HG03442 (cell line): Measurements from ENCODE around the gene FBXL19.

Source experiments
- ATAC-seq: cut with Tn5 transposase; IDR thresholded peaks from one replicate; pipeline ENCODE4 v1.9.1; 2021; ENCODE audit warnings: mild to moderate bottlenecking, moderate library complexity; ENCODE audit not compliant: unreplicated experiment

Gene FBXL19

DNA sequence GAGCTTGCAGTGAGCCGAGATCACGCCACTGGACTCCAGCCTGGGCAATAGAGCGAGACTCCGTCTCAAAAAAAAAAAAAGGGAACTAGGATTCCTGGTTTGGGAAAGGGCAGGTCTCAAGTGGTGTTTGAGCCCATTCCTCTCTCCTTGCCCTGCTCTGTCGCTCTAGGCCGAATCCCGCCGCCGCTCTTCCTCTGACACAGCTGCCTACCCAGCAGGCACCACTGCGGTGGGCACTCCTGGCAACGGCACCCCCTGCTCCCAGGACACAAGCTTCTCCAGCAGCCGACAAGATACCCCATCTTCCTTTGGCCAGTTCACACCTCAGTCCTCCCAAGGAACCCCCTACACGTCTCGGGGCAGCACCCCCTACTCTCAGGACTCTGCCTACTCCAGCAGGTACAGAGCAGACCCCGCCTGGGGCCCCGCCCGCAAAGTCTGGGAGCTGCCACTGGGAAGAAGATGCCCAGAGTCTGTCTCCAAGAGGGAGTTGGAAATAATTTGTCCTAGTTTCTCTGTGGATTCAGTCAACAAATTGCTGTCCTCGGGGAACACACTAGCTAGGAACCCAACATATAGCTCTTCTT, 40.6 kb downstream of the FBXL19 start:
- no peak for ATAC-seq

DNA sequence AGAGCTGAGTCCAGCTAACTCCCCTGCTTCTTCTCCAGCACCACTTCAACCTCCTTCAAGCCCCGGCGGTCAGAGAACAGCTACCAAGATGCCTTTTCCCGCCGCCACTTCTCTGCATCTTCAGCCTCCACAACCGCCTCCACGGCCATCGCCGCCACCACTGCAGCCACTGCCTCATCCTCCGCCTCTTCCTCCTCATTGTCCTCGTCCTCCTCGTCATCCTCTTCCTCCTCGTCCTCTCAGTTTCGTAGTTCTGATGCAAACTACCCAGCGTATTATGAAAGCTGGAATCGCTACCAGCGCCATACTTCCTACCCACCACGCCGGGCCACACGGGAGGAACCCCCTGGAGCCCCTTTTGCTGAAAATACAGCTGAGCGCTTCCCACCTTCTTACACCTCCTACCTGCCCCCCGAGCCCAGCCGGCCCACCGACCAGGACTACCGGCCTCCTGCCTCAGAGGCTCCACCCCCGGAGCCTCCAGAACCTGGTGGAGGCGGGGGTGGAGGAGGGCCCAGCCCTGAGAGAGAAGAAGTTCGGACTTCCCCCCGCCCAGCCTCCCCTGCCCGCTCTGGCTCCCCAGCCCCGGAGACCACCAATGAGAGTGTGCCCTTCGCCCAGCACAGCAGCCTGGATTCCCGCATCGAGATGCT, 41.3 kb downstream of the FBXL19 start:
- ATAC-seq: no peak

DNA sequence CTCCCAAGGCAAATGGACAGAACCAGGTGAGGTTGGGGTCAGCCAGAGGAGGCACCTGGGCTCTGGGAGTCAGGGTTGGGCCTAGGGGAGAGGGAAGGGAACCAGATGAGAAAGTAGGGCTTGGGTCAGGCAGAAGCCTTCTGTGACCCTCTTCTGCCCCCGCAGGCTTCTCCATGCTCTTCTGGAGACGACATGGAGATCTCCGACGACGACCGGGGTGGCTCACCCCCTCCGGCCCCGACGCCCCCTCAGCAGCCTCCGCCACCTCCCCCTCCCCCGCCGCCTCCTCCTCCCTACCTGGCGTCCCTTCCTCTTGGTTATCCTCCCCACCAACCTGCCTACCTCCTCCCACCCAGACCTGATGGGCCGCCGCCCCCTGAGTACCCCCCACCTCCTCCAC, 42.1 kb downstream of the FBXL19 start:
- no peak for ATAC-seq

DNA sequence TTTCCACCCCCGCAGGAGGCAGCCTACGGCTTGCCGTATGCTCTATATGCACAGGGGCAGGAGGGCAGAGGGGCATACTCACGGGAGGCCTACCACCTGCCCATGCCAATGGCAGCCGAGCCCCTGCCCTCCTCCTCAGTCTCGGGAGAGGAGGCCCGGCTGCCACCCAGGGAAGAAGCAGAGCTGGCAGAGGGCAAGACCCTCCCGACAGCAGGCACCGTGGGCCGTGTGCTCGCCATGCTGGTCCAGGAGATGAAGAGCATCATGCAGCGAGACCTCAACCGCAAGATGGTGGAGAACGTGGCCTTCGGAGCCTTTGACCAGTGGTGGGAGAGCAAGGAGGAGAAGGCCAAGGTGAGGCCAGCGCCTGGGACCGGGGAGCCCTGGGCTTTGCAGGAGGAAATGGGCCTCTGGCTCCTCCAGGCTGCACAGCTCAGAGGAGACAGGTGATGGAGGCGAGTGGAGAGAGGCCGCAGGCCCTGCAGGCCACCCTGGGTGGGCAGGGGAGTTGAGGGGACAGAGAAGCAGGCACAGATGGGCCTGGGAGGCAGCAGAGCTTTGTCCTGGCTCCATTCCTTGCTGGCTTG, 42.8 kb downstream of the FBXL19 start:
- ATAC-seq: no peak

DNA sequence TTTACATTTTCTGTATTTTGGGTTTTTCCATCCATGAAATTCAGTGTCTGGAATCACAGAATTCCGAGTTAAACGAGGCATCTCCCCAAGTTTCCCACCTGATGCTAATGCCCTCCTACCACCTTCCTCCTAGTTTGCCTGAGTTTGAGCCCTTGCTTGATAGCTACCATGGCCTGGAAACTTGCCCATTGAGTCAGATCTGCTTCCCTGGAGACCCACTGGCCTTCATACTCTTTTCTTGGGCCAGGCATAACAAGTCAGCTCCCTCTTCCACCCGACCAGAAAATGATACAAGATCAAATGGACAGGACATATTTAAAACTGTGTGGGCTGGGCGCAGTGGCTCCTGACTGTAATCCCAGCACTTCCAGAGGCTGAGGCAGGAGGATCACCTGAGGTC, 44.4 kb downstream of the FBXL19 start:
- no peak for ATAC-seq

DNA sequence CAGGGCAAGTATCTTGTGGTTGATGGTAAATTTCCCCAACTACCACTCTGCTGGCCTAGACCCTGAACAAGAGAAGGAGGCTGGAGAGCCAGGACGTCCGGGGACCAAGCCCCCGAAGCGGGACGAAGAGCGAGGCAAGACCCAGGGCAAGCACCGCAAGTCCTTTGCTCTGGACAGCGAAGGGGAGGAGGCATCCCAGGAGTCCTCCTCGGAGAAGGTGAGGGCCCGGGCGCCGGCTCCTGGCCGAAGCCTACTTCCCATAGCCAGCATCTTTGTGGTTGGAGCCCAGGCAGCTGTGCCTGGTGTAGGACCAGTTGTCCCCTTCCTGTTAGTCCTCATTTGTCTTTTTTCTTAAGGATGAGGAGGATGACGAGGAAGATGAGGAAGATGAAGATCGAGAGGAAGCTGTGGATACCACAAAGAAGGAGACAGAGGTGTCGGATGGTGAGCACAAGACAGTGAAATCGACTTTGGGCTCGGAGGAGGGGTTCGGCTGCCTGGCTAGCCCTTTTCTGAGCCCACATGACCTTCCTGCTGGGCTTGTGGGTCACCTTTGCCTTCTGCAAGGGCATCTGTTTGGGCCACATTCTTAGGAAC, 46.0 kb downstream of the FBXL19 start:
- no peak for ATAC-seq

DNA sequence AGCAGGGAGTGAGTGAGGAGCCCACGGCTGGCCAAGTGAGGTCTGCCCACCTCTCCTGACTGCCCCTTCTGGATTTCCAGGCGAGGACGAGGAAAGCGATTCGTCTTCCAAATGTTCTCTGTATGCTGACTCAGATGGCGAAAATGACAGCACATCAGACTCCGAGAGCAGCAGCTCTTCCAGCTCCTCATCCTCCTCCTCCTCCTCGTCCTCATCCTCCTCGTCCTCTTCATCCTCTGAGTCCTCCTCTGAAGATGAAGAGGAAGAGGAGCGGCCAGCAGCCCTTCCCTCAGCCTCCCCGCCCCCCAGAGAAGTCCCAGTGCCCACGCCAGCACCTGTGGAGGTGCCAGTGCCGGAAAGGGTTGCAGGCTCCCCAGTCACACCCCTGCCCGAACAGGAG, 47.9 kb downstream of the FBXL19 start:
- no peak for ATAC-seq

DNA sequence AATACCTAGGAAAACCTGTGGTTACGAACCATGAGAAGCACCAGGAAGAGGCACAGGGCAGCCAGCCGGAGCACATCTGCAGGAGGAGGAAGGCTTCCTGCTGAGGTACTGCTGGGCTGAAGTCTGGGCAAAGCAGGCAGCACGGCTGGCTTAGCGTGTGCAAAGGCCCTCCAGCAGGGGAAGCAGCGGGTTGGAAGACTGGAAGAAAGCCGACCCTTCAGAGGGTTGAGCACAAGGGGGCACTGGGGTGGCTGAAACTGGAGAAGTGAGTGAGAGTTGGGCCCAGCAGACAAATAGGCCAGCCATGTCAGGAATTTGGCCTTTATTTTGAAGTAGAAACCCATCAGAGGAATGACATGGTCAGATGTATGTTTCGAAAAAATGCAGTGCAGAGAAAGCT, 49.5 kb downstream of the FBXL19 start:
- ATAC-seq: no peak

DNA sequence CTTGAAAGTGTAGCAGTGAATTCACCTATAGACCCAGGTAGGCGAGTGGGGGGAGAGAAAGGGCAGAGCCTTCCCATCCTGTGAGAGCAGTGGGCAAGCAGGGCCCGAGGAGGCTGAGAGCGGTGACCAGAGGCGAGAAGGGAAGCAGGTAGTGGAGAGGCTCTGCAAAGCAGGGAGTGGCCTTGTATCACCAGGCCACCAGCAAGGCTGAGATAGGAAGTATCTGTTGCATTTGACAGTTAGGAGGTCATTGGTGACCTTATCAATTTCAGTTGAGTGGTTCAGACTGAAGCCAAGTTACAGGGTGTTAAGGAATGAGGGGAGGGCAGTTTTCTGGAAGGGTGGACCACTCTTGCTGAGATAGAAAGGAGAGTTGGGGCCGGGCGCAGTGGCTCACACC, 51.0 kb downstream of the FBXL19 start:
- no peak for ATAC-seq

DNA sequence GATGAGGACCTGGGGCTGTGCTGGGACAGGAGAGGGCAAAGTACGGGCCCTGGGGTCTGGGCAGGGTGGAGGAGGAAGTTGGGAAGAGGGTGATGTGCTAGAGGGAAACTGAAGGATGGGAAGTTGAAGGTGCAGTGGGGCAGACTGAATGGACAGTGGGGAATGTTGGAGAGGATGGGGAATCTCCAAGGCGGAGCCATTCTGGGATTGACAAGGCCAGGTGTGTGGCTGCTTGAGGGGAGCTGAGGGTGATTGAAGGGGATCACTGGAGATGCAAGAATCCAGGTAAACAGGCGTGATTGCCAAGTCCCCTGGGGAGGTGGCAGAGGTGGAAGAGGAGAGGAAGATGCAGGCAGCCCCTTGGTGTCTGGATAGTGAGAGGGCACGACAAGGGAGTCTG, 53.1 kb downstream of the FBXL19 start:
- no peak for ATAC-seq

DNA sequence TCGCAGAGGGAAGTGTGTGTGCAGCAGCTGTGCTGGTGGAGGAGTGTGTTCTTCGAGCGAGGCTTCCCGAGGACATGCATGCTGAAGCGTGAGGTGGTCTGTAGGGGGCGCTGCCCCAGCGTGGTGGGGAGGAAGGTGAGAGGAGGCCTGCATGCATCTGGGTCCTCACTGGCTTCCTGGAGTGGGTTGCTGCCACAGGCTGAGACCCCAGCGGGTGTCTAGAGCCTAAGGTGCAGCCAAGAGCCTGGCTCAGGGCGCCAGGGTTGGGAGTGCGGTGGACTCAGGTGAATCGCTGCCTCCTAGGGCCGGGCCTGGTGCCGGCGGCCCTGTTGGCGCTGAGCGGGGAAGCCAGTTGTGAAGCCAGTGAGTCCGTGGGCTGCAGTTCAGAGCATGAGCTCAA, 54.1 kb downstream of the FBXL19 start:
- ATAC-seq: no peak

DNA sequence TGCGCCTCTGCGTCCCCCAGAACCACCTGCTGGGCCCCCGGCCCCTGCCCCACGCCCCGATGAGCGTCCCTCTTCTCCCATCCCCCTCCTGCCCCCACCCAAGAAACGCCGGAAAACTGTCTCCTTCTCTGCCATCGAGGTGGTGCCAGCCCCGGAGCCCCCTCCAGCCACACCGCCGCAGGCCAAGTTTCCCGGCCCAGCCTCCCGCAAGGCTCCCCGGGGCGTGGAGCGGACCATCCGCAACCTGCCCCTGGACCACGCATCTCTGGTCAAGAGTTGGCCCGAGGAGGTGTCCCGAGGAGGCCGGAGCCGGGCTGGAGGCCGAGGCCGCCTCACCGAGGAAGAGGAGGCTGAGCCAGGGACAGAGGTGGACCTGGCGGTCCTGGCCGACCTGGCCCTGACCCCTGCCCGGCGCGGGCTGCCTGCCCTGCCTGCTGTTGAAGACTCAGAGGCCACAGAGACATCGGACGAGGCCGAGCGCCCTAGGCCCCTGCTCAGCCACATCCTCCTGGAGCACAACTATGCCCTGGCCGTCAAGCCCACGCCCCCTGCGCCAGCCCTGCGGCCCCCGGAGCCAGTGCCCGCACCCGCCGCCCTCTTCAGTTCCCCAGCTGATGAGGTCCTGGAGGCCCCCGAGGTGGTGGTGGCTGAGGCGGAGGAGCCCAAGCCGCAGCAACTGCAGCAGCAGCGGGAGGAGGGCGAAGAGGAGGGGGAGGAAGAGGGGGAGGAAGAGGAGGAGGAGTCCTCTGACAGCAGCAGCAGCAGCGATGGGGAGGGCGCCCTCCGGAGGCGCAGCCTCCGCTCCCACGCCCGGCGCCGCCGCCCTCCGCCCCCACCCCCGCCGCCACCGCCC, 56.0 kb downstream of the FBXL19 start:
- ATAC-seq: no peak

DNA sequence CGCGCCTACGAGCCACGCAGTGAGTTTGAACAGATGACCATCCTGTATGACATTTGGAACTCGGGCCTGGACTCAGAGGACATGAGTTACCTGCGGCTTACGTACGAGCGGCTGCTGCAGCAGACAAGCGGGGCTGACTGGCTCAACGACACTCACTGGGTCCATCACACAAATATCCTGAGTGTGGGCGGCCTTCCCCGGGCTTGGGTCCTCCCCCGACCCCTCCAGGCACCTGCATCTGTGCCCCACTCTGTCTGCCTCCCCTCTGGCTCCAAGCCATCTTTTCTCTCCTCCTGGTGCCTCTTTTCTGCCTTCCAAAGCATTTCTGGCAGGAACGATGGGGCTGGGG, 56.6 kb downstream of the FBXL19 start:
- no peak for ATAC-seq

DNA sequence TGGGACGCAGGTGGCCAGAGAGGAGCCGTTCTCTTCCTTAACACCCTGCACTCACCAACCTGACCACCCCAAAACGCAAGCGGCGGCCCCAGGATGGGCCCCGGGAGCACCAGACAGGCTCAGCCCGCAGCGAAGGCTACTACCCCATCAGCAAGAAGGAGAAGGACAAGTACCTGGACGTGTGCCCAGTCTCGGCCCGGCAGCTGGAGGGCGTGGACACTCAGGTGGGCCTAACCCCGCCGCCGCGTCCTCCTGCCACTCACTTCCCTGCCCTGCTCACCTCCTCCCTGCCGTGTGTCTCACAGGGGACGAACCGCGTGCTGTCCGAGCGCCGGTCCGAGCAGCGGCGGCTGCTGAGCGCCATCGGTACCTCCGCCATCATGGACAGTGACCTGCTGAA, 57.1 kb downstream of the FBXL19 start:
- ATAC-seq: no peak

DNA sequence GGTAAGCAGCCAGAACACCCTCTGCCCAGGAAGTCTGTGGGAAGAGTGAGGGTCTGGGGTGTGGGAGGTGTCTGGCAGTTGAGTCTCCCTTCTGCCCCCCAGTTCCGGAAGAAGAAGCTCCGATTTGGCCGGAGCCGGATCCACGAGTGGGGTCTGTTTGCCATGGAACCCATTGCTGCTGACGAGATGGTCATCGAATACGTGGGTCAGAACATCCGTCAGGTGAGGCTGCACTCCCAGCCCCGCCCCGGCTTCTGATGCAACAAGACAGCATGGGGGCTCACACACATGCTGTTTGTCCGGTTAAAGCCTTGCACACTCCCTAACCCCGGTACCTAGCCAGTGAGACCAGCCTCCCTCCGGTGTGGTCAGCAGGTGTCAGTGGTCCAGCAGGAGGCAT, 57.6 kb downstream of the FBXL19 start:
- ATAC-seq: no peak

DNA sequence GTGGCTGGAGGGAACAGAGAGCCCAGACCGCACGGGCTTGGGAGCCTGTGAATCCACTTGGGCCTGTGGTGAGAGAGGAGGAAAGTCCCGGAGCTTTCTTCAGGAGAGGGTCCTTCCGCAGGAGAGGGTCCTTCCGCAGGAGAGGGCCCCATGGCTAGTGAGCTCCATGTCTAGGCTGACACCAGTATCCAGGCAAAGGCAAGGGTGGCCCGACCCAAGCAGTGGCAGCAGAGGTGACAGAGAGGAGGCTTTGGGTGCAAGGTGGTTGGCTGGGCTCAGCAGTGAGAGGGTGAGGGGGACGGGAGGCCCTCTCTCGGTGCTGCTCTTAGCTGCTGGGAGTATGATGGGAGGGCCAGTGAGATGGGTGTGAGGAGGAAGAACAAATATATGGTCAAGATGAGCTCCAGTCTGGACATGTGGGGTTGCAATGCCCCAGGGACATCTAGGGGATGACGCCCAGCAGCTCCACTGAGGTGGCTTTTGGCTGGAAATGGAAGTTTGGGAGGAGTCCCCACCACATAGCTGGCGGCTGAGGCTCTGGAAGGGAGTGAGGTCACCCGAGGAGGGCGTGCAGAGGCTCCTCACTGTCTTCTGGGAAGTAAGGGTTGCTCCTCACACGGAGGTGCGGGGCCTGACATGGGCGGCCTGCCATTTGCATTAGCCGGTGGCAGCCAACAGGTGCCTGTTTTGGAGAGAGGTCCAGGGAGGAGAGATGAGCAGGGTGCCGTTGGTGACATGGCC, 59.3 kb downstream of the FBXL19 start:
- ATAC-seq: no peak

DNA sequence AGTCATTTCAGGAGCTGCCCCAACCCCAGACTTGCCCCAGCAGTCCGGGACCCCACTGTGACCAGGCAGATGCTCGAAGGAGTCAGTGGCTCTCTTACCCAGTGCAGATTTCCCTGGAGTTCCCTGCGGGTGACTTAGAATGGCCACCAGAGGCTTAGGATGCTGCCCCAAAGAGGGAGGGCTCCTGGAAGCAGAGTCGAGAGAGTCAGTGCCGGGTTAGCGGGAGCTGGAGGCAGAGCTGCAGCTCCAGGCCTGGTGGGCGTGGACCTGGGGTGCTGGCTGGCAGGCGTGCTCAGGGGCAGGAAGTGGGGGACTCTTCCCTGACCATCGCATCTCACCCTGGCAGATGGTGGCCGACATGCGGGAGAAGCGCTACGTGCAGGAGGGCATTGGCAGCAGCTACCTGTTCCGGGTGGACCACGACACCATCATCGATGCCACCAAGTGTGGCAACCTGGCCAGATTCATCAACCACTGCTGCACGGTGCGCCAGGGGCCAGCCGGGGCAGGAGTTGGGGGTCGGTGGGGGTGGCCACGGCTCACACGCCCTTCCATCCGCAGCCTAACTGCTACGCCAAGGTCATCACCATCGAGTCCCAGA, 60.0 kb downstream of the FBXL19 start:
- no peak for ATAC-seq

DNA sequence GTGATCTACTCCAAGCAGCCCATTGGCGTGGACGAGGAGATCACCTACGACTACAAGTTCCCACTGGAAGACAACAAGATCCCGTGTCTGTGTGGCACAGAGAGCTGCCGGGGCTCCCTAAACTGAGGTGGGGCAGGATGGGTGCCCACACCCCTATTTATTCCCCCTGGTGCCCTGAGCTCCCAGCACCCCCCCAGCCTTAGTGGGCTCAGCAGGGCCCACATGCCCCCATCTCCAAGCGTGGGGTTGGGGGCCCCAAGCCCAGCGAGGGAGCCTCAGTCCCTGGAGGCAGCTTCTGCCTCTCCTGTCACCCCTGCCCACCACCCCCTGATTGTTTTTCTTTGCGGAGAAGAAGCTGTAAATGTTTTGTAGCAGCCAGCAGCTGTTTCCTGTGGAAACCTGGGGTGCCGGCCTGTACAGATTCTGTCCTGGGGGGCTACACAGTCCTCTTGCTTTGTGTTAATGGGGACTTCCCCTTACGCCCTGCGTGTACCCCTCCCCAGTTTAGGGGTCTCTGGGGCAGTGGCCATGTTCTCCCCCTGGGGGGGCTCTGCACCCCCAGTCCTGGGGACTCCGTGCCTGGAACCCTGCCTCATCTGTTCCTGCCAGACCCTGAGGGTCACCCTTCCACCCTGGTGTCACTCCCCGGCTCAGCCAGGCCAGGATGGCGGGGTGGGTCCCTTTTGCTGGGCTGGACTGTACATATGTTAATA, 60.7 kb downstream of the FBXL19 start:
- ATAC-seq: no peak

DNA sequence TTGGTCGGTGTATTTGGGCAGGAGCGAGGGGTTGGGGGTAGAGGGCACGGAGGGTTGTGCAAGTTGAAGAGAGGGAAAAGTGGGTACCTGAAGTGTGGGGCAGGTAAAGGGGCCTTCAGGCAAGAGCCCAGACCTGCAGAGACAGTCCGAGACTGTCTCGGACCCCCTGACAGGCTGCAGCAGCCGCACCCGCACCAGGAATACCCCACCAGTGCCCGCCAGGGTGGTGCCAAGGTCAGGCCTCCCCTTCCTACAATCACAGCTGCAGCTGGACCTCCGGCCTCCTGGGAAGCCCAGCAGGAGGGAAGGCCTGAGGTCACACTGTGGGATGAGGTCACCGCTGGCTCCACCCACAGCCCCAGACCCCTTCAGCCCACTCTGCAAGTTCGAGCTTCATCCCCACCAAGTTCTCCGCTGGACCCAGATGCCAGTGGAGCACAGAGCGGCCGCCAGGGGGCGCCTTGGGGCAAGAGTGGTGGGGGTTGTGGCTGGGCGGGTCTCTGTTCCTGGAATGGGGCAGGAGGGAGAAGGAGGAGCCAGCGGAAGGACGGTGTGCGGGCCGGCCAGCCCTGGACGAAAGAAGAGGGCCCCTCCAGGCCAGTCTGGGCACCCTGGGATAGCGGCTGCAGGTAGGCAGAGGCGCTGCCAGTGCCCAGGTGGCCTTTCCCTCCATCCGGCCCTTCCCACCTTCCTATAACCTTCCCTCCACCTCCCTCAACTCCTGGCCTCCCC, 61.5 kb downstream of the FBXL19 start, which contains the start of gene HSD3B7:
Gene HSD3B7 (plus strand): TSS at position 539 of the 732 bp plus-strand sequence. CDS start 452 bp downstream, outside the sequence.
- ATAC-seq: no peak
